GDM1 (cell line): ENCODE data around the gene ZSCAN12.
A peak's percentile ranks its signal among the peaks of the same experiment; 100 is the strongest.

Experiments
- DNase-seq: peaks from one replicate; lab custom pipeline; 2025; lab: John Stamatoyannopoulos, UW

The ZSCAN12 gene

DNA sequence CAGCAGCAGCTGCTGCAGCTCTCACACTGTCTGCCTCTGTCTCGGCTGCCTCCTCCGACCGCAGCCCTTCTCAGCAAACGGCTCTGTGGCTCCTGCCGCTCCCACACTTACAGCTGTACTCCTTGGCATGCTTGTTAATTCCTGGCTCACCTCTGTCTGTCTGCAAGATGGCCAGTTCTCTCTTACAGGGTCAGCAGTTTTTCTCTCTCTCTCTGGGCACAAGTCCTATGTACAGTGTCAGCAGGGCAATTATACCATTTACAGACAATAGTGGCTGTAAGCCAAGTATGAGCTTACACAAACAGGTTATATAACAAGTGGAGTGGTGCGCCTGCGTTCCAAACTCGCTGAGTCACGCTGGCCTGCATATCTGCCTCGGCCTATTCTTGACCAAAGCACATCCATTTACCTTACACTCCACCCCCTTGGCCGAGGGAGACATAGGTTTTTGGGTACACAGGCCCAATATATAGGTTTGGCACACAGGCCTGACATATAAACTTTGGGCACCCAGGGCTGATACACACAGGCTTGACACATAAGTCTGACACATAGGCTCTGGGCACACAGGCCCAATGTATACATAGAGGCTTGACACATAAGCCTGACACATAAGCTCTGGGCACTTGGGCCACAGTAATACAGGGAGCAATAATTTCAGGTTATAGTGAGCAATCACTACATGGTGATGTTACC, 45.4 kb downstream of the ZSCAN12 start:
- no peak for DNase-seq

- no peak for DNase-seq
These were observed 46.2 kb downstream of the ZSCAN12 start for GRCh38 chr6:28353356-28353755.

- no peak for DNase-seq
These were observed 48.0 kb downstream of the ZSCAN12 start for GRCh38 chr6:28351493-28351925.

DNA sequence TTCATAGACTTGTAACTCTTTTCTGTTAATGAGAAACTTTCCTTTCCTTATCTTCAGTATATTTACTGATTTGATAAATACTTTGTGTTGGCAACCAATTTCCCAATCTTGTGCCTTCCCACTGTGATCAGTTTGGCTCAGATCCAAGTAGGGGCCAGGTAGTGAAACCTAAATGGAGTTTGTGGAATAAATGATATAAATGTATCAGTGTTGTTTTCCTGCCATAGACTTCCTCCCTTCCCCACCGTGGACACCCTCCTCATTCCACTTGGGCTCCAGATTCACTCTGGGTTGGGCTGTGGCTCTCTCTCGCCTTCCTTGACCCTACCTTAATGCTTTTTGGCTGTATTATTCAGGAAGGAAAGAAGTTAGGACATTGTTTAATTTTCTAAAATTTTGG, 48.5 kb downstream of the ZSCAN12 start:
- DNase-seq, result no peak

- peak; percentile 71 for DNase-seq
These were observed 49.4 kb downstream of the ZSCAN12 start, which contains the start of gene ZKSCAN3 for GRCh38 chr6:28349892-28350737. ZKSCAN3 (plus strand) TSS chr6:28349947; CDS start chr6:28359587, 9,640 bp downstream.

GRCh38 chr6:28349344-28349891, 50.1 kb downstream of the ZSCAN12 start:
- no peak for DNase-seq

- DNase-seq, result no peak
These were observed 52.4 kb downstream of the ZSCAN12 start for GRCh38 chr6:28347119-28347518.

- DNase-seq, result no peak
These were observed 54.3 kb downstream of the ZSCAN12 start for GRCh38 chr6:28345201-28345600.

GRCh38 chr6:28343898-28344677, 55.5 kb downstream of the ZSCAN12 start:
- no peak for DNase-seq

GRCh38 chr6:28340310-28341095, 59.0 kb downstream of the ZSCAN12 start:
- no peak for DNase-seq

DNA sequence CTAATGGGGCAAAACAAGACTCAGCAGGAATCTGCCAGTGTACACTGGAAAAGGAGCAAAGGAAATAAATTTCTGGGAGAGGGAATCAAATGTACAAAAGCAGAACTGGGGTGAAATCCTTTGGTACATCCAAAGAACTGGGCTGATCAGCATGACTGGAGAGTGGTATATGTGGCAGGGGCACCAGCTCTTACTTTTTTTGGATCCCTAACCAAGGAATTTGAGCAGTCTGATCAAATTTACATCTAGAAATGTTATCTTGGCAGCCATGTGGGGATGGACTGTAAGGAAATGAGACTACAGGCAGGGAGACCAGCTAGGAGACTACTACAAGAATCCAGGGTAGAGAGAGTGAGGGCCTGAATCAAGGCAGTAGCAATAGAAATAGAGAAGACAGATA, 62.4 kb downstream of the ZSCAN12 start:
- DNase-seq, result no peak

GRCh38 chr6:28336284-28337120, 63.0 kb downstream of the ZSCAN12 start:
- DNase-seq, result peak; percentile 74

- DNase-seq, result peak; percentile 96
These were observed 63.8 kb downstream of the ZSCAN12 start, which contains the start of gene ZSCAN31 for GRCh38 chr6:28335564-28336283. ZSCAN31 (minus strand) TSS chr6:28336148; CDS start chr6:28329683, 6,465 bp downstream.

DNA sequence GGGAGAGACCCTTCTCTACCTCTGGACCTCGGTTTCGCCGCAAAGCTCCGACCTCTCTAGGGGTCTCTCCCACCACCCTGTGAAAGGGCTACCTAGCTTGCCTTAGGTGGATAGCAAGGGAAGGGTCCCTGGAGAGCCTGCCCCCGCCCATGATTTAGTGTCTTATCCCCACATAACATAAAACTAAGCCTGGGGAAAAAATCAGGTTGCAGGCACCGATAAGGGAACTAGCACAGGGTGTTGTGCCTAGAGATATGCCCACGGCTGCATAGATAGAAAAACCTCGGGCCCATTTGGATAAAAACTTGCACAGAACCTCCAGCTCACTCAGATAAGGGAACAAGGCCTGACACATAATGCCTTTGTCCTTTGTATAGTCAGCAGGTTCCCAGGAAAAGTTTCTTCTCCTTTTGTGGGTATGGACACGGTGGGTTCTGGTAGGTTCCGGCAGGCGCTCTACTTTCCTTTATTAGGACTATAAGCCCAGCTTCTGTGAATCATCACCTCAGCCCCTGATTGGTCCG, 64.4 kb downstream of the ZSCAN12 start:
- DNase-seq, result no peak

DNA sequence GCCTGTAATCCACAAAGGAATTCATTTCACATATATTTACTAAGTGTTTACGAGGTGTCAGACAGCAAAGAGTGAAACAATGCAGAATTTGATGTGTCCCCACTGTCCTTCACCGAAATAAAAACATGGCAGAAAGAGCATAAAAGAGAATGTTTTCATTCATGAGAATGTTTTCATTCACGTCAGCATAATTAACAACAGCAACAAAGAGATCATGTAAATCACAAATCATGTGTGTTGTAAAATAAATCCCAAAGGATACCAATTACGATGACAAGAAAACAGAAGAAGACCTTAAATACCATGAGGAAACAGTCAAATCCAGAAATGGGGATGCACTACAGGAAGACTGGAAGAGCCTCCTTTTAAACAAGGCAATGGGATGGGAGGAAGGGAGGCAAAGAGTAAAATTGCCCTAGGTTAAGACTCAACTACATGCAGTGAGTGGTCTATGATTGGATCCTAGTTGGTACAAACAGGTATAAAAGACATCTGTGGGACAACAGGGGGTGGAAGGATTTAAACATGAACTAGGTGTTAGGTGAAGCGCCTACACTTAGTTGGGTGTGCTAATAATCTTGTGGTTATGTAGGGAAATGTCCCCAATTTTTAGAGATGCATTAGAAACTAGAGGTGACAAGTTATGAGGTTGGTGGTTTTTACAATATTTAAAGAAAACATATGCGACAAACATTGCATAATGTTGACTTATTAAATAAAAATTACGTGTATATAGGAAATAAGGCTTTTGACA, 65.1 kb downstream of the ZSCAN12 start:
- no peak for DNase-seq

DNA sequence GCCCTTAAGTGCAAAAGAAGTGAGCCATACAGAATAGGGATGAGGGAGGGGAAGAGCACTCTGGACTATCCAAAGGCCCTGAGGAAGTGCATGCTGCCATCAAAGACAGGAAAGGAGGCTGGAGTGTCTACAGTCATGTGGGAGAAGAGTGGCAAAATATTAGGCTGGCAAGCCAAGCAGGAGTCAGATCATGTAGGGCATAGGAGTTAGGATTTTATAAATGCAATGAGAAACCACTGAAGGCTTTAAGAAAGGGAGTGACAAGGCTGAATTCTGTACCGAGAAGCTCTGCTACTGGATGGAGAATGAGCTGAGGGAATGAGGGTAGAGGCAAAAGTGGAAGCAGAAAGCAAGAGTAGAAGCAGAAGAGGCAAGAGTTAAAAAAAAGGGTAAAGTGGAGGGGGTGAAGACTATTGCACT, 65.9 kb downstream of the ZSCAN12 start:
- no peak for DNase-seq

DNA sequence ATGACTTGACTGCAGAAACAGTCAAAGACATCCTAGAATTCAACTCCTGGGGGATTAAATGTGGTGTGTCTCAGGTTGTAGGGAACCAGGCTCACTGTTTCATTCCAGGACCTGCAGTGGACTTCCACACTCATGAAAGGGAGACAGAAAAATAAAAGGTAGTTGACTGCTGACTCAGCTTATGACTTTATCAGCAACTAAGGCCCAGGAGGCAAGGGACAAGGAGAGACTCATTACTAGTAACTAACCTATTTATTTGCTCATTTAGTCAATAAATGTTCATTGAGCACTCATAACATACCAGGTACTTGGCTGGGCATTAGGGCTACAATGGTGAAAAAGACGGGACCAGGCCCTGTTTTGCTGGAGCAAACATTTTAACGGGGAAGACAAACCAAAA, 66.5 kb downstream of the ZSCAN12 start:
- DNase-seq, result no peak

GRCh38 chr6:28330041-28330440, 69.5 kb downstream of the ZSCAN12 start:
- DNase-seq, result no peak
